Neural progenitor cell (in vitro differentiated cells): ENCODE results near the gene CACHD1. TPM values are rescaled to one million over a fixed set of nuclear protein-coding genes. Genes with fewer than 3 reads are reported as not detected.

Experiments used
- DNase-seq: peaks from one replicate; pipeline ENCODE4 v3.0.0-alpha.2; 2016; ENCODE audit warnings: low spot score
- H2AFZ ChIP-seq: fragments of 200-600 bp; sonication (generic); replicated peaks from 2 replicates; pipeline ENCODE4 v1.6.1; 2016; ENCODE audit warnings: antibody characterized with exemption
- H3F3A ChIP-seq: fragments of 200-600 bp; sonication (generic); 2 replicates; pipeline ENCODE4 v1.6.1; 2016; ENCODE audit warnings: antibody characterized with exemption, low read depth
- H3K27ac ChIP-seq: fragments of 200-600 bp; sonication (generic); 2 replicates; pipeline ENCODE4 v1.5.1; 2016; ENCODE audit warnings: mild to moderate bottlenecking
- H3K27me3 ChIP-seq: fragments of 200-600 bp; sonication (generic); 2 replicates; pipeline ENCODE4 v1.6.1; 2016; ENCODE audit warnings: mild to moderate bottlenecking, moderate library complexity
- H3K36me3 ChIP-seq: fragments of 200-600 bp; sonication (generic); 2 replicates; pipeline ENCODE4 v1.5.1; 2016
- H3K4me1 ChIP-seq: fragments of 200-600 bp; sonication (generic); 2 replicates; pipeline ENCODE4 v1.6.1; 2016; ENCODE audit warnings: mixed run types
- H3K4me2 ChIP-seq: fragments of 200-600 bp; sonication (generic); 2 replicates; pipeline ENCODE4 v1.6.1; 2016
- H3K4me3 ChIP-seq: fragments of 200-600 bp; sonication (generic); 2 replicates; pipeline ENCODE4 v1.5.1; 2016
- H3K79me2 ChIP-seq: fragments of 200-600 bp; sonication (generic); 2 replicates; pipeline ENCODE4 v1.6.1; 2016; ENCODE audit warnings: low read depth
- H3K9ac ChIP-seq: fragments of 200-600 bp; sonication (generic); 2 replicates; pipeline ENCODE4 v1.6.1; 2016
- H3K9me3 ChIP-seq: fragments of 200-600 bp; sonication (generic); 2 replicates; pipeline ENCODE4 v1.5.1; 2016; ENCODE audit warnings: low read depth
- H4K20me1 ChIP-seq: fragments of 200-600 bp; sonication (generic); 2 replicates; pipeline ENCODE4 v1.6.1; 2016; ENCODE audit warnings: low read depth
- H3K27ac Mint-ChIP-seq: 3 replicates; pipeline ENCODE4 v1.8.0; 2021; ENCODE audit warnings: mixed read lengths
- H3K27me3 Mint-ChIP-seq: 2 replicates; pipeline ENCODE4 v1.8.0; 2022; ENCODE audit warnings: low read depth, mild to moderate bottlenecking, inconsistent platforms, moderate library complexity, mixed read lengths; ENCODE audit not compliant: insufficient read depth
- H3K36me3 Mint-ChIP-seq: 3 replicates; pipeline ENCODE4 v1.8.0; 2021; ENCODE audit warnings: mixed read lengths
- H3K4me1 Mint-ChIP-seq: 3 replicates; pipeline ENCODE4 v1.8.0; 2021; ENCODE audit warnings: mixed read lengths
- H3K4me3 Mint-ChIP-seq: 3 replicates; pipeline ENCODE4 v1.8.0; 2021; ENCODE audit warnings: mild to moderate bottlenecking, moderate library complexity, mixed read lengths
- H3K9me3 Mint-ChIP-seq: 3 replicates; pipeline ENCODE4 v1.8.0; 2020; ENCODE audit warnings: mixed read lengths
- EZH2 ChIP-seq: fragments of 200-600 bp; sonication (generic); IDR thresholded peaks from 2 replicates; pipeline ENCODE4 v1.6.1; 2017; ENCODE audit warnings: antibody characterized with exemption, mild to moderate bottlenecking, moderate library complexity
- EZH2phosphoT487 ChIP-seq: fragments of 200-600 bp; sonication (generic); IDR thresholded peaks from 2 replicates; pipeline ENCODE4 v1.6.1; 2017; ENCODE audit warnings: antibody characterized with exemption
- total RNA-seq: library from RNA; depleted of rRNA; stranded (reverse); fragments of >200 nt; gene quantifications from 2 replicates; pipeline ENCODE4 v1.2.3, GENCODE V29; 2015; ENCODE audit warnings: low replicate concordance
- TF ChIP-seq, protein P1 (sequence below): fragments of 200-600 bp; sonication (generic); IDR thresholded peaks from 2 replicates; pipeline ENCODE4 v1.5.1; 2017; ENCODE audit warnings: antibody characterized with exemption, mild to moderate bottlenecking

CACHD1 gene
- total RNA-seq, 1 donor from 2014 or later = 61.0 TPM

DNA sequence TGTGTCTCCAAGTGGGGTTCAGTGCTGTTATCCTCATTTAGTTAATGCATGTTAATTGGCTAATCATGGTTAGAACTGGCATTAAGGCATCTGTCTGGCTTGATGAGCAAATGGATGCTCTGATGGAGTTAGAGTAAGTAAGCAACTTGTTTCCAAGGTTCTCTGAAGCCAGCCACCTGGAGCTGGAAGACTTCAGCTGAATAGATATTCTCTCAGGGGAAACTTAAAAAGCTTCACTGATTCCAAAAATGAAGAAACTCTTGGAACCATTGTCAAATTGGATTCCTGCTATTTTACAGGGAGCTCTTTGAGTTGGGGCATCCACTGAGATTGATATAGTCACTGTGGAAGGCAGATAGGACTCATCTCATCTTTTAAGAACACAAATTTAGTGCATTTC, 118.9 kb downstream of the CACHD1 start:
- H3K9ac ChIP-seq = no peak overlapping the region
- H3K36me3 Mint-ChIP-seq = peaks cover 41% of the 10 kb centered on the region
- no peaks in the 10 kb centered on the region for H3K9me3 Mint-ChIP-seq
- no peak overlapping the region for H3K27ac ChIP-seq
- H2AFZ ChIP-seq = no peak overlapping the region
- no peaks in the 10 kb centered on the region for H3K36me3 ChIP-seq
- peaks cover 25% of the 10 kb centered on the region for H3K4me1 Mint-ChIP-seq
- no peak overlapping the region for H3K4me3 ChIP-seq
- no peaks in the 10 kb centered on the region for H3K9me3 ChIP-seq
- no peak overlapping the region for H3K4me2 ChIP-seq
- H3K79me2 ChIP-seq = peaks cover 92% of the 10 kb centered on the region
- no peak for DNase-seq
- no peaks in the 10 kb centered on the region for H3K27me3 ChIP-seq
- H3K27me3 Mint-ChIP-seq = no peaks in the 10 kb centered on the region
- H3F3A ChIP-seq = no peaks in the 10 kb centered on the region
- no peak overlapping the region for H3K27ac Mint-ChIP-seq
- H3K4me3 Mint-ChIP-seq = no peak overlapping the region
- no peaks in the 10 kb centered on the region for H4K20me1 ChIP-seq
- no peaks in the 10 kb centered on the region for H3K4me1 ChIP-seq
- TF ChIP-seq EZH2 = no peak
- no peak for TF ChIP-seq EZH2phosphoT487
- TF ChIP-seq, protein P1, sequence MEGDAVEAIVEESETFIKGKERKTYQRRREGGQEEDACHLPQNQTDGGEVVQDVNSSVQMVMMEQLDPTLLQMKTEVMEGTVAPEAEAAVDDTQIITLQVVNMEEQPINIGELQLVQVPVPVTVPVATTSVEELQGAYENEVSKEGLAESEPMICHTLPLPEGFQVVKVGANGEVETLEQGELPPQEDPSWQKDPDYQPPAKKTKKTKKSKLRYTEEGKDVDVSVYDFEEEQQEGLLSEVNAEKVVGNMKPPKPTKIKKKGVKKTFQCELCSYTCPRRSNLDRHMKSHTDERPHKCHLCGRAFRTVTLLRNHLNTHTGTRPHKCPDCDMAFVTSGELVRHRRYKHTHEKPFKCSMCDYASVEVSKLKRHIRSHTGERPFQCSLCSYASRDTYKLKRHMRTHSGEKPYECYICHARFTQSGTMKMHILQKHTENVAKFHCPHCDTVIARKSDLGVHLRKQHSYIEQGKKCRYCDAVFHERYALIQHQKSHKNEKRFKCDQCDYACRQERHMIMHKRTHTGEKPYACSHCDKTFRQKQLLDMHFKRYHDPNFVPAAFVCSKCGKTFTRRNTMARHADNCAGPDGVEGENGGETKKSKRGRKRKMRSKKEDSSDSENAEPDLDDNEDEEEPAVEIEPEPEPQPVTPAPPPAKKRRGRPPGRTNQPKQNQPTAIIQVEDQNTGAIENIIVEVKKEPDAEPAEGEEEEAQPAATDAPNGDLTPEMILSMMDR = no peak

DNA sequence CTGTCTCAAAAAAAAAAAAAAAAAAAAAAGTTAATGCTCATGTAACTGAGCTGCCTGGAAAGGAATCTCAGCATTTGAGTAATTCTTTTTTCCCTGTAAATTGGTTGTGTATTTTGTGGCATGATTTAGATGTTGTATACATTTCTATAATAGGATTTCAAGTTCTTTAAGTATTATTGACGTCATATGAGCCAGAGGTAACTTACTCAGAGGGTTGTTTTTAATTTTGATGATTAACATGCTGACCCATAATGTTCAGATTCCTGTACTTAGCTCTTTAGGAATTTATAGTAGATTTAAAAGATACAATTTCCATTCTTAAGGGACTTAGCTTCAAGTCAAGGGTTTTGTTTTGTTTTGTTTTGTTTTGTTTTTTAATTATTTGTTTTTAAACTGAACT, 120.4 kb downstream of the CACHD1 start:
- TF ChIP-seq EZH2 (no peak), EZH2phosphoT487 (no peak)
- no peaks in the 10 kb centered on the region for H3K9me3 ChIP-seq
- no peaks in the 10 kb centered on the region for H3K27me3 Mint-ChIP-seq
- no peaks in the 10 kb centered on the region for H3K36me3 ChIP-seq
- peaks cover 96% of the 10 kb centered on the region for H3K79me2 ChIP-seq
- no peak overlapping the region for H3K4me3 Mint-ChIP-seq
- H3K4me3 ChIP-seq = no peak overlapping the region
- peaks cover 8% of the 10 kb centered on the region for H4K20me1 ChIP-seq
- H3F3A ChIP-seq = no peaks in the 10 kb centered on the region
- H3K4me2 ChIP-seq = no peak overlapping the region
- H3K4me1 ChIP-seq = peaks cover 11% of the 10 kb centered on the region
- no peak overlapping the region for H3K27ac Mint-ChIP-seq
- peaks cover 32% of the 10 kb centered on the region for H3K36me3 Mint-ChIP-seq
- no peaks in the 10 kb centered on the region for H3K27me3 ChIP-seq
- DNase-seq = no peak
- peaks cover 36% of the 10 kb centered on the region for H3K4me1 Mint-ChIP-seq
- no peaks in the 10 kb centered on the region for H3K9me3 Mint-ChIP-seq
- H3K9ac ChIP-seq = no peak overlapping the region
- no peak overlapping the region for H3K27ac ChIP-seq
- H2AFZ ChIP-seq = no peak overlapping the region

DNA sequence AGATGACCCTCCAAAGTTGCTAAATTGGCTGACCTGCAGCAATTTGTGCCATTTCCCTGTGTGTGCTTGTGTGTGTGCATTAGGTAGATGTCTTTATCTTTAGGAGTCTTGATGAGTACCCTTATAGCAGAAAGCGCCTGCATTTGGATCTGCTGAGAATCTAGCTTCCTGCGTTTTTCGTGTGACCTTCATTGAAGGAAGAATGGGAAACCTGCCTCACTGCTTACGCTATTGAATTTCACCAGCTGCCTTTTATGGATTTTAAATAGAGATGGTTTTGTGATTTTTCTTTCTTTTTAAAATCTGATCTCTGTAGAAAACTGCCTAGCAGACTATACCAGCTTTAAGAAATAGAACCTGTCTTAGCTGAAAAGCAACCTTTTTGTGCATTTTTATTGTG, 124.5 kb downstream of the CACHD1 start:
- no peaks in the 10 kb centered on the region for H3K36me3 ChIP-seq
- H2AFZ ChIP-seq = no peak overlapping the region
- no peak overlapping the region for H3K27ac ChIP-seq
- H3K4me2 ChIP-seq = no peak overlapping the region
- Mint-ChIP-seq H3K27ac (peak overlapping the region; percentile 88), H3K4me1 (peaks cover 65% of the 10 kb centered on the region), H3K4me3 (no peak overlapping the region), H3K27me3 (no peaks in the 10 kb centered on the region), H3K9me3 (peaks cover 3% of the 10 kb centered on the region), H3K36me3 (peaks cover 19% of the 10 kb centered on the region)
- no peak for DNase-seq
- no peak overlapping the region for H3K4me3 ChIP-seq
- TF ChIP-seq EZH2phosphoT487 (no peak), EZH2 (no peak)
- TF ChIP-seq, protein P1 = no peak
- H4K20me1 ChIP-seq = peaks cover 39% of the 10 kb centered on the region
- peaks cover 97% of the 10 kb centered on the region for H3K79me2 ChIP-seq
- H3K9ac ChIP-seq = no peak overlapping the region
- peaks cover 44% of the 10 kb centered on the region for H3K4me1 ChIP-seq
- no peaks in the 10 kb centered on the region for H3K27me3 ChIP-seq
- H3F3A ChIP-seq = no peaks in the 10 kb centered on the region
- H3K9me3 ChIP-seq = no peaks in the 10 kb centered on the region

DNA sequence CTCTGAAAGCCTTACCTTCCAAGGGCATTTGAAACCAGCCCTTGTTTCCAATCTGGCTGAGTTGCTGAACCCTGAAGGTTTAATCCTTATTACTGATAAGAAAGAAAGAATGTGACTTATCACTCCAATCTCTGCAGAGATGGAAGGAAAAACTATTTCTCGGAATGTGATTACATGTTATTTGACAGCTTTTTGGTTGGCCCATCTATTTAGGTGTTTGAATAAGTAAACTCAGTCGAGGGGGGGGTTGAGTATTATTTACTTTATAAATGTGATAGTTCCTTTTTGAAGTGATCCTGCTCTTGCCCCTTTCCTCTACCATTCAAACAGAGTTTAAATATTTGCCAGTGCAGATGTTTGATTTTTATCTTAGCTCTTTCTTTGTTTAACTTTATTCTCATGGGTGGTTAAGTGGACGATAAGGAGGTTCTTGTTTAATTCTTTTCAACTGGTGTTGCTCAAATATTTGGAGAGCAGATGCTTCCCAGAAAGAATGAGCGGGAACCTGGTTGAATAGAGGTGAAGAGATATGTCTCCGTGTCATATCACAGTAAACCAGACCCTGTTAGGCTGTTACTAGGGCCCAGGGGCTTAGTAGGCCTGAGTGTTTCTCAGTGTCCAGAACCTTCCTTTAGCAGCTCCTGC, 126.1 kb downstream of the CACHD1 start:
- no peak overlapping the region for H3K9ac ChIP-seq
- peak overlapping the region; percentile 3 for H3K4me2 ChIP-seq
- no peak overlapping the region for H3K4me3 ChIP-seq
- peaks cover 5% of the 10 kb centered on the region for H3K9me3 Mint-ChIP-seq
- no peaks in the 10 kb centered on the region for H3K27me3 Mint-ChIP-seq
- H3K9me3 ChIP-seq = no peaks in the 10 kb centered on the region
- H3K4me1 Mint-ChIP-seq = peaks cover 70% of the 10 kb centered on the region
- no peak overlapping the region for H2AFZ ChIP-seq
- peak overlapping the region; percentile 11 for H3K27ac ChIP-seq
- peaks cover 23% of the 10 kb centered on the region for H3K36me3 Mint-ChIP-seq
- no peaks in the 10 kb centered on the region for H3F3A ChIP-seq
- no peaks in the 10 kb centered on the region for H3K36me3 ChIP-seq
- no peaks in the 10 kb centered on the region for H3K27me3 ChIP-seq
- peaks cover 92% of the 10 kb centered on the region for H3K79me2 ChIP-seq
- H3K27ac Mint-ChIP-seq = peak overlapping the region; percentile 88
- TF ChIP-seq EZH2 = no peak
- TF ChIP-seq, protein P1 = no peak
- no peak for TF ChIP-seq EZH2phosphoT487
- DNase-seq = no peak
- H4K20me1 ChIP-seq = peaks cover 40% of the 10 kb centered on the region
- peaks cover 44% of the 10 kb centered on the region for H3K4me1 ChIP-seq
- H3K4me3 Mint-ChIP-seq = no peak overlapping the region
